Bronchial epithelial cell (primary cell): ENCODE measurements around the gene PMS1. TPM values are rescaled to one million over a fixed set of nuclear protein-coding genes. Genes with fewer than 3 reads are reported as not detected.

Experiments
- DNase-seq: peaks from one replicate; pipeline ENCODE4 v3.0.0-alpha.2; 2010; ENCODE audit warnings: low read depth
- FAIRE-seq: peaks from 2 replicates; lab custom pipeline; 2011; peaks lifted over from hg19 to GRCh38; lab: Jason Lieb, UNC
- H3K27me3 ChIP-seq: 2 replicates; pipeline ENCODE4 v1.5.1; 2011; ENCODE audit warnings: low read length; ENCODE audit not compliant: control insufficient read depth, insufficient read depth
- H3K36me3 ChIP-seq: 2 replicates; pipeline ENCODE4 v1.5.1; 2011; ENCODE audit warnings: low read length; ENCODE audit not compliant: control insufficient read depth, insufficient read depth
- H3K4me3 ChIP-seq: 2 replicates; pipeline ENCODE4 v1.5.1; 2011; ENCODE audit warnings: mild to moderate bottlenecking, low read depth, low read length, control low read depth
- CTCF ChIP-seq: IDR thresholded peaks from 2 replicates; pipeline ENCODE4 v1.5.1; 2011; ENCODE audit warnings: mild to moderate bottlenecking, moderate library complexity, low read length, control low read depth, inconsistent platforms; ENCODE audit not compliant: insufficient read depth, severe bottlenecking
- total RNA-seq: library from RNA; depleted of rRNA; stranded (reverse); fragments of >200 nt; gene quantifications from 2 replicates; pipeline ENCODE4 v1.2.1, GENCODE V29; 2014

PMS1 gene
- total RNA-seq, 1 donor from 2014 or later = 22.6 TPM

DNA sequence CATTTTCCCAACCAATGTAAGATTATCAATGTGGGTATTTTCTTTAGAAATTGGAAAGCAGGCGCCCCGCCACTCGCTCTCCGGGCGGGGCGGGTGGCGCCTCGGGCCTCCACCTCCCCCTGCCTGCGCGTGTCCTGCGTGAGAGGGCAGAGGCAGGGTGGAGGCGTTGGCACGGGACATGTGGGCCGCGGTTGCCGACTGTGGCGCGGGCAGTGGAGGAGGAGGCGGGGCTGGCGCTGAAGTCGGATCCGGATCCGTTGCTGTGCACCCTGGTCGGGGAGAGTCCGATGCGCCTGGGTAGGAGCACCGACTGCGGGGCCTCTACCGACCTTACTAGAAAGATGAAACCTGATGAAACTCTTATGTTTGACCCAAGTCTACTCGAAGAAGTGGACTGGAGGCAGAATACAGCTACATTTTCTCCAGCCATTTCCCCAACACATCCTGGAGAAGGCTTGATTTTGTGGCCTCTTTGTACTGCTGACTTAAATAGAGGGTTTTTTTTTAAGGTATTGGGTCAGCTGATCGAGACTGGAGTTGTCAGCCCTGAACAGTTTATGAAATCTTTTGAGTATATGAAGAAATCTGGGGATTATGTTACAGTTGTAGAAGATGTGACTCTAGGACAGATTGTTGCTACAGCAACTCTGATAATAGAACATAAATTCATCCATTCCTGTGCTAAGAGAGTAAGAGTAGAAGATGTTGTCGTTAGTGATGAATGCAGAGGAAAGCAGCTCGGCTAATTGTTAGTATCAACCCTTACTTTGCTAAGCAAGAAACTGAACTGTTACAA lies 37.9 kb downstream of the PMS1 start:
- TF ChIP-seq CTCF = no peak
- FAIRE-seq = no peak
- H3K27me3 ChIP-seq = no peaks in the 10 kb centered on the region
- H3K4me3 ChIP-seq = no peak overlapping the region
- DNase-seq = peak; percentile 7
- H3K36me3 ChIP-seq = no peaks in the 10 kb centered on the region

- DNase-seq = no peak
- FAIRE-seq = no peak
- H3K4me3 ChIP-seq = no peak overlapping the region
- H3K36me3 ChIP-seq = no peaks in the 10 kb centered on the region
- no peaks in the 10 kb centered on the region for H3K27me3 ChIP-seq
- TF ChIP-seq CTCF = no peak
Observed at GRCh38 chr2:189824694-189825396, 40.6 kb downstream of the PMS1 start.

GRCh38 chr2:189826039-189826438 lies 41.8 kb downstream of the PMS1 start:
- Histone ChIP-seq H3K27me3 (no peaks in the 10 kb centered on the region), H3K36me3 (no peaks in the 10 kb centered on the region), H3K4me3 (no peak overlapping the region)
- DNase-seq (no peak), FAIRE-seq (no peak)
- TF ChIP-seq CTCF = no peak

- FAIRE-seq (no peak), DNase-seq (no peak)
- Histone ChIP-seq H3K27me3 (no peaks in the 10 kb centered on the region), H3K4me3 (no peak overlapping the region), H3K36me3 (no peaks in the 10 kb centered on the region)
- TF ChIP-seq CTCF = no peak
Observed at GRCh38 chr2:189829102-189829833, 45.0 kb downstream of the PMS1 start.

GRCh38 chr2:189830510-189830909 lies 46.3 kb downstream of the PMS1 start:
- DNase-seq (no peak), FAIRE-seq (no peak)
- H3K27me3 ChIP-seq = no peaks in the 10 kb centered on the region
- TF ChIP-seq CTCF = no peak
- no peaks in the 10 kb centered on the region for H3K36me3 ChIP-seq
- H3K4me3 ChIP-seq = no peak overlapping the region
